DMS114 treated with DMSO at 0.1 percent for 48 hours (cell line): ENCODE results near the gene ACTR6.
"Not testable (repeated sequence)": the region's sequence is repeated elsewhere in the genome, so short reads cannot be mapped to it uniquely, and the experiment has no call there.

Experiments used
- DNase-seq: peaks from one replicate; lab custom pipeline; 2025; ENCODE audit not compliant: unreplicated experiment; lab: John Stamatoyannopoulos, UW

Gene ACTR6

GRCh38 chr12:100184549-100185145 is 16.0 kb upstream of the ACTR6 start:
- DNase-seq = no peak

- DNase-seq = no peak
Observed at GRCh38 chr12:100185361-100185894, 15.2 kb upstream of the ACTR6 start.

- DNase-seq = no peak
Observed at GRCh38 chr12:100186071-100186470, 14.5 kb upstream of the ACTR6 start.

GRCh38 chr12:100187068-100187467 is 13.5 kb upstream of the ACTR6 start:
- no peak for DNase-seq

- DNase-seq = no peak
Observed at GRCh38 chr12:100187857-100188519, 12.6 kb upstream of the ACTR6 start.

GRCh38 chr12:100188888-100189635 is 11.6 kb upstream of the ACTR6 start:
- DNase-seq = not testable (repeated sequence)

GRCh38 chr12:100189636-100190394 is 10.8 kb upstream of the ACTR6 start:
- no peak for DNase-seq

GRCh38 chr12:100193085-100193484 is 7.5 kb upstream of the ACTR6 start:
- DNase-seq = no peak

- no peak for DNase-seq
Observed at GRCh38 chr12:100197486-100197885, 3.1 kb upstream of the ACTR6 start.

- no peak for DNase-seq
Observed at GRCh38 chr12:100199023-100199346, 1.6 kb upstream of the ACTR6 start.

GRCh38 chr12:100199347-100200149 is 1.1 kb upstream of the ACTR6 start:
- no peak for DNase-seq

- DNase-seq = no peak
Observed at GRCh38 chr12:100201604-100202423, 1.2 kb downstream of the ACTR6 start.

GRCh38 chr12:100207311-100207710 is 6.7 kb downstream of the ACTR6 start:
- DNase-seq = no peak

- no peak for DNase-seq
Observed at GRCh38 chr12:100208834-100209233, 8.2 kb downstream of the ACTR6 start.

GRCh38 chr12:100211698-100212097 is 11.1 kb downstream of the ACTR6 start:
- no peak for DNase-seq

GRCh38 chr12:100213016-100213891 is 12.6 kb downstream of the ACTR6 start:
- no peak for DNase-seq

- DNase-seq = no peak
Observed at GRCh38 chr12:100214518-100214917, 13.9 kb downstream of the ACTR6 start.

- no peak for DNase-seq
Observed at GRCh38 chr12:100215209-100215608, 14.6 kb downstream of the ACTR6 start.

GRCh38 chr12:100216337-100216736 is 15.7 kb downstream of the ACTR6 start:
- no peak for DNase-seq
